HL-60 (cell line): ENCODE results near the gene TM4SF18.

ENCODE experiments used
- DNase-seq, 2 experiments: peaks; one replicate each; pipeline ENCODE4 v3.0.0-alpha.2; 2010 to 2020; ENCODE audit warnings: low read depth in 1 of 2, low spot score in 1 of 2
- H3K27ac ChIP-seq: fragments of 250-450 bp; sonication (Bioruptor Pico); replicated peaks from 2 replicates; pipeline ENCODE4 v1.5.1; 2020; ENCODE audit warnings: mild to moderate bottlenecking, moderate library complexity
- H3K27me3 ChIP-seq: fragments of 250-450 bp; sonication (Bioruptor Pico); 2 replicates; pipeline ENCODE4 v1.5.1; 2021; ENCODE audit warnings: mild to moderate bottlenecking, moderate library complexity; ENCODE audit not compliant: insufficient read depth, poor library complexity, severe bottlenecking
- H3K4me3 ChIP-seq: replicated peaks from 2 replicates; pipeline ENCODE4 v1.5.1; 2011; ENCODE audit warnings: mild to moderate bottlenecking, control low read depth, low read length; ENCODE audit not compliant: insufficient read depth
- GABPA ChIP-seq: IDR thresholded peaks from 2 replicates; pipeline ENCODE4 v1.6.1; 2012; ENCODE audit warnings: low read depth
- POLR2AphosphoS5 ChIP-seq: IDR thresholded peaks from 2 replicates; pipeline ENCODE4 v1.6.1; 2012; ENCODE audit warnings: low read depth
- SPI1 ChIP-seq: IDR thresholded peaks from 2 replicates; pipeline ENCODE4 v1.6.1; 2012; ENCODE audit warnings: low read depth, mild to moderate bottlenecking, borderline replicate concordance
- TF ChIP-seq, protein P1 (sequence below): IDR thresholded peaks from one replicate; pipeline ENCODE4 v1.5.1; 2011; ENCODE audit warnings: low read length, control low read depth, inconsistent platforms; ENCODE audit not compliant: insufficient read depth
- TF ChIP-seq, protein P2 (sequence below): IDR thresholded peaks from 2 replicates; pipeline ENCODE4 v1.6.1; 2012; ENCODE audit warnings: low read depth; ENCODE audit not compliant: insufficient replicate concordance

Gene TM4SF18

DNA sequence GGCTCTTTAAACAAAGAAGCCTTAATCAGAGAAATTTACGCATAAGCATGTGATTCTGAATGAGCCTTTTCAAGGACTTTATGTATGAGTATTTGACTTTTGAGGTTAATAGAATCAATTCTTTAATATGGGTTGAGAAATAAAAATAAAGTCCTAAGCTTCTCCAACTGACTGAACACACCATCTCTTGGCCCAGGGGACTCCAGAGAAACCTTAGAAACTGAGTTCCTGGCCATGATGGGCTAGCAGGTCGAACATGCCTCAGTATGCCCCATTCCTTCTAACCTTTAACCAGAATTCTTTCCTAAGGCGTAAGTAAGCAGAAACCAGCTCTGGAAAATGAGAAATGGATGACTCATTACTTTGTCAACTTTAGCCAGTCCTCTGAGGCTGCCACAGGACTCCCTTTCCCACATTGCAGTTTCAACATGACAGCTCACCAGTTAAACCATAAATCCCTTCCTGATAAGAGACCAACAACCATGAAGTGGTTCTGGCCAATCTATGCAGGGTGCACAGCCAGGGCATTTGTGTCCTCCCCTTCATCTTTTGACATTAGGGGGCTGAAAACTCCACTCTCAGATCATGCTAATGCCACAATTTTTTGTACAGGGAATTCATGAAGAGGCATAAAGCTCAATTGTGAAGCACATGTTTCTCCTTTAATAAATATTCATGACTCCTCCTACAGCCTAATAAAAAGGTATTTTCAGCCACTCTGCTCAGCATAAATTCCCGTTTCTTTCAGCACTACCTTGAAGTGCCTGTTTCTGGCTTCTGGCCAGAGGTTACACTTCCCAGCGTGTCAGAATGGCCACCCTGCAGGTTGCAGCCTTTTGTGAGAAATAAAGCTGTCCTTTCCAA is 33.3 kb downstream of the TM4SF18 start:
- peak in 1 of 2 experiments; percentile 34 for DNase-seq
- TF ChIP-seq SPI1 (no peak), POLR2AphosphoS5 (no peak), GABPA (no peak)
- TF ChIP-seq, protein P1, sequence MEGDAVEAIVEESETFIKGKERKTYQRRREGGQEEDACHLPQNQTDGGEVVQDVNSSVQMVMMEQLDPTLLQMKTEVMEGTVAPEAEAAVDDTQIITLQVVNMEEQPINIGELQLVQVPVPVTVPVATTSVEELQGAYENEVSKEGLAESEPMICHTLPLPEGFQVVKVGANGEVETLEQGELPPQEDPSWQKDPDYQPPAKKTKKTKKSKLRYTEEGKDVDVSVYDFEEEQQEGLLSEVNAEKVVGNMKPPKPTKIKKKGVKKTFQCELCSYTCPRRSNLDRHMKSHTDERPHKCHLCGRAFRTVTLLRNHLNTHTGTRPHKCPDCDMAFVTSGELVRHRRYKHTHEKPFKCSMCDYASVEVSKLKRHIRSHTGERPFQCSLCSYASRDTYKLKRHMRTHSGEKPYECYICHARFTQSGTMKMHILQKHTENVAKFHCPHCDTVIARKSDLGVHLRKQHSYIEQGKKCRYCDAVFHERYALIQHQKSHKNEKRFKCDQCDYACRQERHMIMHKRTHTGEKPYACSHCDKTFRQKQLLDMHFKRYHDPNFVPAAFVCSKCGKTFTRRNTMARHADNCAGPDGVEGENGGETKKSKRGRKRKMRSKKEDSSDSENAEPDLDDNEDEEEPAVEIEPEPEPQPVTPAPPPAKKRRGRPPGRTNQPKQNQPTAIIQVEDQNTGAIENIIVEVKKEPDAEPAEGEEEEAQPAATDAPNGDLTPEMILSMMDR, result no peak
- TF ChIP-seq, protein P2, sequence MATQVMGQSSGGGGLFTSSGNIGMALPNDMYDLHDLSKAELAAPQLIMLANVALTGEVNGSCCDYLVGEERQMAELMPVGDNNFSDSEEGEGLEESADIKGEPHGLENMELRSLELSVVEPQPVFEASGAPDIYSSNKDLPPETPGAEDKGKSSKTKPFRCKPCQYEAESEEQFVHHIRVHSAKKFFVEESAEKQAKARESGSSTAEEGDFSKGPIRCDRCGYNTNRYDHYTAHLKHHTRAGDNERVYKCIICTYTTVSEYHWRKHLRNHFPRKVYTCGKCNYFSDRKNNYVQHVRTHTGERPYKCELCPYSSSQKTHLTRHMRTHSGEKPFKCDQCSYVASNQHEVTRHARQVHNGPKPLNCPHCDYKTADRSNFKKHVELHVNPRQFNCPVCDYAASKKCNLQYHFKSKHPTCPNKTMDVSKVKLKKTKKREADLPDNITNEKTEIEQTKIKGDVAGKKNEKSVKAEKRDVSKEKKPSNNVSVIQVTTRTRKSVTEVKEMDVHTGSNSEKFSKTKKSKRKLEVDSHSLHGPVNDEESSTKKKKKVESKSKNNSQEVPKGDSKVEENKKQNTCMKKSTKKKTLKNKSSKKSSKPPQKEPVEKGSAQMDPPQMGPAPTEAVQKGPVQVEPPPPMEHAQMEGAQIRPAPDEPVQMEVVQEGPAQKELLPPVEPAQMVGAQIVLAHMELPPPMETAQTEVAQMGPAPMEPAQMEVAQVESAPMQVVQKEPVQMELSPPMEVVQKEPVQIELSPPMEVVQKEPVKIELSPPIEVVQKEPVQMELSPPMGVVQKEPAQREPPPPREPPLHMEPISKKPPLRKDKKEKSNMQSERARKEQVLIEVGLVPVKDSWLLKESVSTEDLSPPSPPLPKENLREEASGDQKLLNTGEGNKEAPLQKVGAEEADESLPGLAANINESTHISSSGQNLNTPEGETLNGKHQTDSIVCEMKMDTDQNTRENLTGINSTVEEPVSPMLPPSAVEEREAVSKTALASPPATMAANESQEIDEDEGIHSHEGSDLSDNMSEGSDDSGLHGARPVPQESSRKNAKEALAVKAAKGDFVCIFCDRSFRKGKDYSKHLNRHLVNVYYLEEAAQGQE, result no peak
- Histone ChIP-seq H3K27ac (no peak overlapping the region), H3K4me3 (no peak overlapping the region), H3K27me3 (no peaks in the 10 kb centered on the region)

DNA sequence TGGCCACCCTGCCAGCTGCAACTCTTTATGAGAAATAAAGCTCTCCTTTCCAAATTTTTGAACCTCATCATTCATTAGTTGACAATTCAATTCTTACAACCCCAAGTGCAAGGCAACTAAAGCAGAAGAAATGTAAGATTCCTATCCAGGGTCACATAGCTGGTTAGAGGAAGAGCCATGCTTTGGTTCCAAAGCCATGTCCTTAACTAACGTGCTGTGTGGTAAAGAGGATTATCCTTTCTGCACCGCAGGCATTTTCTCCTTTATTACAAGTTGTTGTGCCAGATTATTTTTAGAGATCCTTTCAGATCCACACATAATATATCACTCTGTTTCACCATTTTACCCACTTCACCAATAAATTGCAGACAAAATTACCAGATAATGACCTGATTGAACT is 36.5 kb downstream of the TM4SF18 start:
- no peak for DNase-seq

DNA sequence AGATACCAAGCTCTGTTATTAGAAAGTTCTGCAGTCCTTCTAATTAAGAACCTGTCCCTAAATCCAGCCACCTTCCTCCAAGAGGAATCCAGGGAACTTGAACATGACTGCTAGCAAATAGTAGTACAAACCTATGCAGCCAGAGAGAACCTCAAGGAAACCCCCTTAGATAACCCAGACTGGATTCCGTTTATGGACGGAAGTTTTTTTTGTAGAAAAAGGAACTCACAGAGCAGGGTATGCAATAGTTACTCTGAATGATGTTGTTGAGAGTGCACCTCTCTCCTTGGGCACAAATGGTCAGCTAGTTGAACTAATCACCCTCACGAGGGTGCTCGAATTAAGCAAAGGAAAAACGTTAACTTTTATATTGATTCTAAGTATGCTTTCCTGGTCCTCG is 40.8 kb downstream of the TM4SF18 start:
- H3K27me3 ChIP-seq, result no peaks in the 10 kb centered on the region
- TF ChIP-seq GABPA, result no peak
- TF ChIP-seq, protein P1, result no peak
- TF ChIP-seq SPI1, result no peak
- TF ChIP-seq, protein P2, result no peak
- TF ChIP-seq POLR2AphosphoS5, result no peak

More for the DNA sequence above, 36.5 kb downstream of the TM4SF18 start:
- Histone ChIP-seq H3K27ac (no peak overlapping the region), H3K27me3 (no peaks in the 10 kb centered on the region), H3K4me3 (no peak overlapping the region)
- TF ChIP-seq, protein P2, result no peak
- TF ChIP-seq SPI1 (no peak), GABPA (no peak)
- TF ChIP-seq, protein P1, result no peak

More for the DNA sequence above, 40.8 kb downstream of the TM4SF18 start:
- Histone ChIP-seq H3K27ac (no peak overlapping the region), H3K4me3 (no peak overlapping the region)
- DNase-seq, result no peak
